ENCODE results near the gene KRCC1.
"Not testable (repeated sequence)": the region's sequence is repeated elsewhere in the genome, so short reads cannot be mapped to it uniquely, and the experiment has no call there.

KRCC1 gene

DNA sequence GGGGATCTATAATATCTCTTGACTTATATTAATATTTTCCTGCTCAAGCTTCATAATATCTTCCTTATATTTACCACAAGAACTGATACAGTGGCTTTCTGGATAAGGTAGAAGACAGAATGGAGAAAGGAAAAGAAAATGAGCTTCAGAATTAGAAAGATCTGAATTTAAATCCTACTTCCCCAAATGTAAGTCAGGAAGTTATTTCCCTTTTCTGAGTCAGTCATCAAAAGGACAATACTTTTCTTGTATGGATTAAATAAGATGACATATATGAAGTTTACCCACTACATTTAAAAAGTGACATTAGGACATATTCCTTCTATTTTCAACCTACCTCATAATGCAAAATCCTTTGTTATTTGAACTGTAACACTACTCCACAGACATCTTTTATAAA, 19.0 kb downstream of the KRCC1 start:
- DNase-seq: no peak

DNA sequence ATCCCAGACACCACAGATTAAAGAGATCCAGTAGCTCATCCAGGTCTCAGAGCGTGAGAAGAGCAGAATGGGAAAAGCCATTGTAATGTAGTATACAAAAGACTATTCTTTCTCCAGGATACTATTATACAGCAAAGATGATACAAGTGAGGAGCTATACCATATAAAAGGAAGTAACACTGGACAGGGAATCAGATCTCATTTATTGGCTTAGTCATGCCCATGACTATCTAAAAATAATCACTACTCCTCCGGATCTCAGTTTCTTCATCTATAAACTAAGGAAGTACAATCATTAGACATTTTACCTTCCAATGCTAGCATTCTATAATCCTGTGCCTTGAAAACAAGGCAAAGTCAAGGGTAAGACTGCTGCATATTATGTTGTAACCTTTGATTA, 19.4 kb downstream of the KRCC1 start:
- no peak for DNase-seq

DNA sequence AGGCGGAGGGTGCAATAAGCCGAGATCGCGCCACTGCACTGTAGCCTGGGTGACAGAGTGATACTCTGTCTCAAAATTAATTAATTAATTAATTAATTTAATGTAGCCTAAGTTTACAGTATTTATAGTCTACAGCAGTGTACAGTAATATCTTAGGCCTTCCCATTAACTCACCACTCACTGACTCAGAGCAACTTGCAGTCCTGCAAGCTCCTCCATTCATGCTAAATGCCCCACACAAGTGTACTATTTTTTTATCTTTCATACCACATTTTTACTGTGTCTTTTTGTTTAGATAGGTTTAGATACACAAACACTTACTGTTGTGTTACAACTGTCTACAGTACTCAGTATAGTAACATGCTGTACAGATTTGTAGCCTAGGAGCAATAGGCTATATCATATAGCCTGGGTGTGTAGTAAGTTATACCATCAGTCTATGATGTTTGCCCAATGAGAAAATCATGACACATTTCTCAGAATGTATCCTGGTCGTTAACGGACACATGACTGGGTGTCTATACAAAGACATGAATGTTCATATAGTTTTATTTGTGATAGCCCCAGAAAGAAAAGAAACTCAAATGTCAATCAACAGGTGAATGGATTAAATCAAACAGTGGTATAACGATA, 23.4 kb downstream of the KRCC1 start:
- no peak for DNase-seq

DNA sequence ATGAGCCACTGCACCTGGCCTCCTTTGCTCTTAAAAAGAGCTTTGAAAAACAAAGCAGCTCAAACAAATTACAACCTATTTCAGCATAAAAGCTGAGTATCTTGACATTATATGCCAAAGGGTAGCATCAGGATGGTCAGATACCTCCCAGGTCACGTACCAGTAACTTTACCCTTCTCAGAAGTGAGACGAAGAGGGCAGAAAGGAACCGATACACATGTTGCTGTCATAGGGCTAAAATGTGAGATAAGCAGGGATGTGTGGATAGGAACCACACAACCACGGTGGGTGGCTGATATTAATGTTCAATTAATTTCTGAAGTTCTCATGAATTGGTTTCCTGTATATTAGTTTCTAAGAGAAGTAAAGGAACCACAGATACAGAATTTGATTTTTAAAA, 26.7 kb downstream of the KRCC1 start:
- DNase-seq: no peak

DNA sequence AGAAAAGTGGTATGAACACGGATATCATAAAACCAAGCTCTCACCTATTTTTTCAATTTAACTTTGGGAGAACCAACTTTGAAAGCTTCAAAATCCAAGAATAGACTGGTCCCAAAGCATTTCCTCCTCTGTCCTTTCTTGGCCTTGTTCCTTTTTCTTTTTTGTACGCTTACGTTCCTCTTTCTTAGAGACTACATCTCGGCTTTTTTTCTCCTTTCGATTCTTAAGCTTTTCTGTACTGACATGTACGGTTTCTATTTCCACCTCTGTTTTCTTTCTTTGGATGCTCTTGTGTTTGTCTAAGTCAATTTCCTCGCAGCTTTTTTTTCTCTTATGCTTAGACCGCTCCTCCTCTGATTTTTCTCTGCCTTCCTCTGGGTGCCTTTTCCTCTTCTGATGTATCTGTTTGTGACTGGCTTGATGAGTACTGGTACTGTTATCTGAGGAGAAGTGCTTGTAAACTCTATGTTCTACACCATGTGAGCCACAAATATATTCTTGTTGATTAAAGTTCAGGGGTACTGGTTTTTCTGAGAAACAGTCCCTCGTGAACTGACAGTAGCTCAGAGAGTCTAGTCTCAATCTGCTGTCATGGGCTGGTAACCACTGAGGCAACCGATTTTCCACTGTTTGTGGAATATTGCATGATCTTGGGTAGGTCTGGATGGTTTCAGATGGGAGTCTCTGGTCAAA, 27.7 kb downstream of the KRCC1 start:
- no peak for DNase-seq

DNA sequence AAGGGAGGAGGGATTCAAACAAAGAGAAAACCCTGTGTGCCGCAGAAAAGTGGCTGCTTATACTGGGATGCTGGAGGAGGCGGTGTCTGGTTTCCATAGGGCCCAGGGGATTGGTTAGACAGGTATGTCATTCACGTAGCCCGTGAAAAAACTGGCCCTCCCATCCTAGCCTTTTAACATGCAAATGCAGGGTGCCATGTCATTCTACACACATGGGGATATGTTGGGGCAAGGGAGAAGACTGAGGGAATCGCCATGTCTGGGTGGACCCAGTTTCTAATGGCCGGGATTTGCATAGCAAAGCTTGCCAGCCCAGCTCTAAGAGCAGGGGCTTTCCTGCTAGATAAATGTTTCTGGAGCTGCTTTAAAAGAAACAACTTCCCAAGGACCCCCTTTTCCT, 31.1 kb downstream of the KRCC1 start:
- no peak for DNase-seq

DNA sequence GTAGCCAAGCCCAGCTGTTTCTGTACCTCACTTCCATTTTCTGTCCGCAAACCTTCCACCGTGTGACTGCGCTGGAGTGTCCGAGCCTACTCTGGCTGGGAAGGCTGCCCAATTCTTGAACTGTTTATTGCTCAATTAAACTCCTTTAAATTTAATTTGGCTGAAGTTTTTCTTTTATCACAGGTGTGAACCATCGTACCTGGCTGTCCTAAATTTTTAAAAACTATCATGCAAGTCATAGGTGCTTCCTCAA, 33.0 kb downstream of the KRCC1 start:
- no peak for DNase-seq

DNA sequence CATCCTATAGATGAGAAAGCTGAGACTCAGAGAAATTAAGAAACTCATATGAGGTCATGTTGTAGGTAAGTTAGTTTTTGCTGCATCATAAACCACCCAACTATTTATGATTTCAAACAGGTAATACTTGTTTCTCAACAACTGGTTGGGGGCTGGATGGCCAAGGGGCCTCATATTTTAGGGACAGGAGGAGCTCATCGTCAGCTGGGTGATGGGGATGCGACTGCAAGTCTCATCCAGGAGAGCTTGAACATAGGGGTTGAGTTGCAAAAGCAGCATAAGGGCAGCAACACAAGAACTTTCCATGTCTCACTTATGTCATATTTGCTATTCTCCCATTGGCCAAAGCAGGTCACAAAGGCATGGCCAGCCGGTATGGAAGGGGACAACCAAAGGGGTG, 35.6 kb downstream of the KRCC1 start:
- DNase-seq: no peak

DNA sequence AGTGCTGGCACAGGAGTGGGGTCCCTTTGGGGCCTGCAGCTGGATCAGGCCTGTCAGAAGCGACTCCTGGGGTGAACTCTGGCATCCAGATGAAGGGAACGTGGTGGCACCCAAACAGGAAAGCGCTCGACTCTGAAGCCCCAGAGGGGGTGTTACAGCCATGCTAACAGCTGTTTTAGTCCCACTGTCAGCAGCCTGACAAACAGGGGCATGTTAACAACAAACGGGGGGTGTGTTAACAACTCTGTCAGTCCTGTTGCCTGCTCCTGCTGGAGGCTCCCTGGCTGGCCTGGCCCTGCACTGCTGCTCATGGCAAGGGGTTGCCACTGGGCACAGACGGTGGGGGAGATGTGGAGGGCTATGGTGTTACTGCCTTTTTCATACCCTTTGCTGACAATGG, 36.7 kb downstream of the KRCC1 start:
- no peak for DNase-seq

DNA sequence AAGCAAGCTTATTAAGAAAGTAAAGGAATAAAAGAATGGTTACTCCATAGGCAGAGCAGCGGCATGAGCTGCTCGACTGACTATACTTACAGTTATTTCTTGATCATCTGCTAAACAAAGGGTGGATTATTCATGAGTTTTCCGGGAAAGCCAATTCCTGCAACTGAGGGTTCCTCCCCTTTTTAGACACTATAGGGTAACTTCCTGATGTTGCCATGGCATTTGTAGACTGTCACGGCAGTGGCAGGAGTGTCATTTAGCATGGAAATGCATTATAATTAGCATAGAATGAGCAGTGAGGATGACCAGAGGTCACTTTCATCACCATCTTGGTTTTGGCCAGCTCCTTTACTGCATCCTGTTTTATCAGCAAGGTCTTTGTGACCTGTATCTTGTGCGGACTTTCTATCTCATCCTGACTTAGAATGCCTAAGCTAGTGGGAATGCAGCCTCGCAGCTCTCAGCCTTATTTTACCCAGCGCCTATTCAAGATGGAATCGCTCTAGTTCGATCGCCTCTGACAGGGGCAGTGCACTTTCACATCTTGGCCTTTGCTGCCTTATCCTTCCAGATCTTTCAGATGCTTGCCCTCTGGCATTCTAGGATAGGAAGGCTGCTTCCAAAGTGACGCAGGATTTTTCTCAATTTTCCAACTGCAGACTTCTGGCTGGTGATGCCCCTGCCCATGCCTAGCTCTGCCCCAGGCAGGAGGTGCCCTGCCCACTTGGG, 37.3 kb downstream of the KRCC1 start:
- not testable (repeated sequence) for DNase-seq

DNA sequence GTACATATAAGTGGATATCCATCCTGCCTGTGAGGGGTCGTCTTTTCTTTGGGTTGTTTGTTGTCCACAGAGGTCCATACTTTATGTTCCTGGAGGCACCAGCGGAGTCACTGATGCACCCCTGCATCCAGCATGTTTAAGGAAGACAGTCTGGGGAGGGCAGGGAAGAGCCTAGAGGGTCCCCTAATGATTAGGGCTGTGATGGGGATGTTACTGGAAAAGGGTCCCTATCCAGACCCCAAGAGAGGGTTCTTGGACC, 37.9 kb downstream of the KRCC1 start:
- not testable (repeated sequence) for DNase-seq

DNA sequence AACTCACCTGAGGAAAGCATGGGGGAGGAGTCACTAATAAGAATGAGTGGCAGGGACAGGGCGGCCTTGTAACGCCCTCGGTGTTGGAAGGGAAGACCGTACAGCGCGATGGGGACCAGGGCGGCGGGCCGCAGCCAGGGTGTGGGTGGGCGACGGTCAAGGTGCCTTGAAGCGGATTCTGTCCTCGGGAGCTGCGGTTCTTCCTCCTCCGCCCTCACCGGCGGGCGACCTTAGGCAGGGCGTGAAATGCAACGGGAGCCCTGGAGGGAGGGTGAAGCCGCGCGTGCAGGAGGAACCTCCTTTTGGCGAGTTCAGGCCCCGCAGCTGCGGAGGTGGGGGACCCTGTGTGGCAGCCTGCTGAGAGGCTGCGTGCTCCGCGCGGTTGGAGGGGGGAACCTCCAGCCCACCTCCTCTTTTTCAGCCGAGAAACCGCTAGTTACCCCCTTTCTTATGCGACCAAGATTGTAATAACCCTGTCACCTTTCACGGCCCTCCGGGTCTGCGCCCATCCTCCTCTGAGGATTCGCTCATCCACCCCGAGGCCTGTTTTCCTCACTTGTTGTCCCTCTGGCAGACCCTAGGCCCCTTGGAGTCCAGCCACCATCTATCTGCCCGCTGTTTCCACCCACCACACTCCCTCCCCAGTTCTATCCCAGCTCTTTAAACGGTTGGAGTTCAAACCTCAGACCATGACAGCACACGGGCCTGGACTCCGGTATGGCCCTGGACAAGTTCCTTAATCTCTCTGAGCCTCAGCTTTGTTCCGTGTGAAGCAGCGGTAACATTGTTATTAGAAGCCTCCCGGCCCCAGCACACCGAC, 38.4 kb downstream of the KRCC1 start:
- DNase-seq: no peak

DNA sequence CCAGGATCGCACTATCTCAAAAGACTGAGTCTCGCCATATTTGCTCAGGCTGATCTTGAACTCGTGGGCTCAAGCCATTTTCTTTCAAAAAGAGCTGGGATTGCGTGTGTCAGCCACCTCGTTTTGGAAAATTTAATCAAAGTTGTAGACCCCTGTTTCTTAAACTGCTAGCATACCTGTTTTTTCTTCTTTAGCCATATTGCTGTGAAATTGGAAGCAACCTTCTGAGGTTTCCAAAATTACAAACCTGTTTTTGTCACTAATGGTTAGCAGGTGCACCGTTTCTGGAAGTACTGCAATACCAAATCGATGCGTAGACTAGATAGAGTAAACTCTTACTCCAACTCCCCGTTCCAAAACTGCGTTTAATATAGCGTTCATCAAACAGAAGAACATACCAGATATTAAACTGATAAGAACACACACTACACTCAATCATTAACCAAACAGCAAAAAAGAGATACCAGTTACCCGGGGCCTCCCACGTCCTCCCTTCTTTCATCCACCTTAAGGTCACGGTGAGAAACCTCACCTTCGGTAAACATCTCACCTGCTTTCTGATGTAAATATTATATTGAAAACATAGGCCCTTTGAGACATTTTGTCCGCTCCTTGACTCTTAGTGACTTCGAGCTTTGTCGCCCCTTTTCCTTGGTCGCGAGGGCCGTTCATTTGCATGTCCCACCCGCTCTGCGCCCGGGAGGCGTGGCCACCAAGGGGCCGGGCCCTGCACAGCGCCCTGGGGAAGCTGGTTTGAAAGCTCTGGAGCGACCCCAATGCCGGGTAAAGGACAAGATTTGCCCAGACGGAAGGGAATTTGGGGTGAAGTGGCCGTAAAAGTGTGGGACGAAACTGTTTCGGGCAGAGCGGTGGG, 39.3 kb downstream of the KRCC1 start, which contains the start of gene RNU2-63P:
TSS of gene RNU2-63P (minus strand) at position 462 of the 874 bp plus-strand sequence.
- DNase-seq: no peak

DNA sequence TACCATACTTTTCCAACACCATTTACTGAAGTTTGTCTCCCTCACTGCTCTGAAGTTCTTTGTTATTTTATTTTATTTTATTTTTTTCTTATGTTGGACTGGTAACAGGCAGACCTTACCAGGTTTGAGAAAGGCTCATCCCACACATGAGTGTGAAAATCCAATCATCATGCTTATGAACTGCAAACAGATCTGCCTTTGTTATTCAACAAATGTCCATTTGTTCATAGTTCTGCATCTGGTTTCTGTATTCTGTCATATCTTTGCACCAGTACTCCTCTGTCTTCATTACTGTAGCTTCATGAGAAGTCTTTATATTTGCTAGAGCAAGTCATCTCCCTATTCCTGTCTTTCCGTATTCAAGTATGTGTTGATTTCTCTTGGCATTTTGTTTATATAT, 44.6 kb downstream of the KRCC1 start:
- no peak for DNase-seq

DNA sequence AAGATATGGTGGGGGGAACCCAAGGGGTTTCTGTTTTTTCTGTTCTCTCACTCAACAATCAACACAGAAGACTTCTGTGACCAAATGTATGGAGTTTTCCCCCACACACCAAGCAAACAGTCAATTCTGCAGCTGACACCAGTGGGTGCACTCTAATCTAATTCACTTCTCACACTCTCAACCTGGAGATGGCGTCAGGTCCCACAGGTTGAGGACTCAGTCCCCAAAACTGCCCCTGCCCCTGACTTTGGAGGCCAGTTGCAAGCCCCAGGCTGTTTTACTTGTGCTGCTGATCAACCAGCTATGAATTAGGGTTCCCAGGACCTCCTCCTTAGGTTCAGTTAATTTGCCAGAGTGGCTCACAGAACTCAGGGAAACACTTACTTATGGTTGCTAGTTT, 45.4 kb downstream of the KRCC1 start:
- no peak for DNase-seq

DNA sequence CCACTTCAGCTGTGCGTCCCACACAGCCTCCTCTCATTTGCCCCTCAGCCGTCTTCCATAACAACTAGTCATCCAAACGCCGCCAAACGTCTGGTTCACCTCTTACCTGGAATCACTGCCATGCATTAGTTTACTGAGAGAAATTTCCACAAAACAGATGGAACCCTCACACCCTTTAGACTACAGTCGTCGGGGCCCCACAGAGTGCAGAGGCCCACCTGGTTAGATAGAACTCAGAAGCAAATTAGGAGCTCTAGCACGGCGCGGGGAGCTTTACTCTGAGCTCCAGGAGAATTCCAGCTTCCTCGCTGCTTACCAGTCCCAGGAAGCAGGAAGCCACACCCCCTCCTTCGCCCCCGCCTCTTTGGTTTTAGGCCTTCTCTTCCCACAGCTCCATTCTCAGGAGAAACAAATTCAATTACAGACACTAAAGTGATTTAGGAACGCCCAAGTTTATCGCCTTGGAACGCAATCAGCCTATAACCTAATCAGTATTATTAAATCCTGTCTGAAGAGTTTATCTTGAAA, 48.6 kb downstream of the KRCC1 start:
- DNase-seq: no peak

DNA sequence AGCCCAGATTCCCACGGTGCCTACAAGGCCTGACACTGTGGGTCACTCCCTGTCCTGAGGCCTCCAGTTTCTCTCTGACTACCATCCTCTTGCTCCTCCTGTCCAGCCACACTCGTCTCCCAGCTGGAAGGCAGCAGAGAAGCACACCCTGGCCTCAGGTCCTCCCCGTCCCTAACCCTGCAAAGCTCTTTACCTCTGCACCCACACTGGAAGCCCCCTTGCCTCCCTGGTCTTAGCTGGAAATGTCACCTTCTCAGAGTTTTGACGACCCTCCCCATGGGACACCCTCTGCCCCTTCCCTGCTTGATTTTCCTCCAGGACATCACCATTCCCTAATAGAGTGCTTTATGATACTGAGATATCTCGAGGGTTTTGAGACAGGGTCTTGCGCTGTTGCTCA, 49.8 kb downstream of the KRCC1 start:
- no peak for DNase-seq

DNA sequence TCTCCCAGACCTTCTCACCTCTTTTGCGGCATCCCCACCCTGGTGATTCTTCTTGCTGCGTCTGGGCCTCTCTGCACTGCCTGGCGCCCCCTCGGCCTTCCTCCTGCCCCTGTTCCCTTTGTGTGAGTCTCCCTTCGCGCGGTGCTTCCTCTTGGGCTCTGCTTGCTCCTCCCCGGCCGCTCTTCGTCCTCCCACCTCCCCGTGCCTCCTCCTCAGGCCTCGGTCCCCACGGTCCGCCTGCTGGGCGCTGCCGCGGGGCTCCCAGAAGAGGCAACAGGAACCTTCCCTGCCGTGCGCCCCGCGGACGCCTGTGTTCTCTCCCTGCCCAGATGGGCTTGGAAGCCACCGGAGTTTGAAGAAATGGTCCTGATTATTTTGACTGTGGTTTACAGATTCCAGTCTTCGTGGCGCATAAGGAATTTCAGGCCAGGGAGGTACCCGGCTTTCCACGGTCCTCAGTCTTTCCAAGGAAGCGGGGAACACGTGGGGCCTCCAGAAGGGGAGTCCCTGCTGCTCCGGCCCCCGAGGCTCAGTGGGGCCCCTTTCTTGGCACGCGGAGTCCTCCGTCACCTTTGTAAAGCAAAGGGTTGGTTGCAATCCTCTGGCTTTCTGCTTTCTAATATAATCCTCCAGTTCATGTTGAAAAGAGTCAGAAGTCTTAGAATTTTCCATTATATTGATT, 52.4 kb downstream of the KRCC1 start:
- DNase-seq: no peak

DNA sequence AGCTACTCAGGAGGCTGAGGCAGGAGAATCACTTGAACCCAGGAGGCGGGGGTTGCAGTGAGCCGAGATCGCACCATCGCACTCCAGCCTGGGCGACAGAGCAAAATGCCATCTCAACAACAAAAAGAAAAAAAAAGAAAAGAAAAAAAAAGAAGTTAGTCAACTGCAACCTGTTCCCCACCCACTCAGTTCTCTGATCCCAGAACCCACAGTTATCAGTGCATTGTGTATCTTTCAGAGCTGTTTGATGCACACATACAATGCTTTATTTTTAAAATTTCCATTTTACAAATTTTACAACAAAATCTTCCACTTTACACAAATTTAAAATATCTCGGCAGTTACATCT, 53.2 kb downstream of the KRCC1 start:
- DNase-seq: no peak

DNA sequence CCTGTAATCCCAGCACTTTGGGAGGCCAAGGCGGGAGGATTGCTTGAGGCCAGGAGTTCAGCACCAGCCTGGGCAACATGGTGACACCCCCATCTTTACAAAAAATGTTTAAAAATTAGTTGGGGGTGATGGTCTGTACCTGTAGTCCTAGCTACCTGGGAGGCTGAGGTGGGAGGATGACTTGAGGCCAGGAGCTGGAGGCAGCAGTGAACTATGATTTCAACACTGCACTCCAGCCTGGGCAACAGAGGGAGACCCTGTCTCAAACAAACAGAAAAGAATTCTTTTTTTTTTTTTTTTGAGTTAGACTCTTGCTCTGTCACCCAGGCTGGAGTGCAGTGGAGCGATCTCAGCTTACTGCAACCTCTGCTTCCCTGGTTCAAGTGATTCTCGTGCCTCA, 55.1 kb downstream of the KRCC1 start:
- DNase-seq: not testable (repeated sequence)

DNA sequence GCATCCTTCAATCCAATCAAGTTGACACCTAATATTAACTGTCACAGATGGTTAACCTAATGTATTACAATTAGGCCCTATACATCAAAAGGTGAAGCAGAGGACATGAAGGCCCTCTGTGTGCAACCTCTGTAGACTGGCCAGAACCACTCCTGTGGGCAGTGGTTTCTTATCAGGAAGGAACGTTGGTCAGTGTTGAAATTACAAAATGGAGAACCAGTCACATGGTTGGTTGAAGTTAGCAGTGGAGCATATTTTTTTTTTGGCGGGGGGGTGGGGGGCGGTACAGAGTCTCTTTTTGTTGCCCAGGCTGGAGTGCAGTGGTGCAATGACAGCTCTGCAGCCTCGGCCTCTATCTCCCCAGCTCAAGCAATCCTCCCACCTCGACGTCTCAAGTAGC, 59.0 kb downstream of the KRCC1 start:
- no peak for DNase-seq

DNA sequence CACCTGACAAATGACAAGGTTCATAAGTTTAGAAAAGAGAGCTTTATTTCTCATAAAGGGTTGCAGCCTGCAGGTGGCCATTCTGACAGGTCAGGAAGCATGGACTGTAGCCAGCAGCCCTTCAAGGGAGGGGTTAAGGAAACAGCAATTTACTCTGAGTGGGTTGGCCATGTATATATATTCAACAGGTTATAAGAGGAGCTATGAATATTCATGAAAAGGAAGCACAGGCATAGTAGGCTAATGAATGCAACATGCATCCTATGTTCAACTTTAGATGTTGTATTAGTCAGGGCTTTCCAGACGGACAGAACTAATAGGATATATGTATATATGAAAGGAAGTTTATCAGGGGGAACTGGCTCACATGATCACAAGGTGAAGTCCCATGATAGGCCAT, 59.8 kb downstream of the KRCC1 start:
- DNase-seq: no peak

All from NCI-H510A (cell line).